NCI-H2196 treated with DMSO at 0.1 percent for 48 hours (cell line): ENCODE data around the gene TTLL8.

Source experiments
- DNase-seq: peaks from one replicate; lab custom pipeline; 2025; ENCODE audit not compliant: unreplicated experiment; lab: John Stamatoyannopoulos, UW

The TTLL8 gene

DNA sequence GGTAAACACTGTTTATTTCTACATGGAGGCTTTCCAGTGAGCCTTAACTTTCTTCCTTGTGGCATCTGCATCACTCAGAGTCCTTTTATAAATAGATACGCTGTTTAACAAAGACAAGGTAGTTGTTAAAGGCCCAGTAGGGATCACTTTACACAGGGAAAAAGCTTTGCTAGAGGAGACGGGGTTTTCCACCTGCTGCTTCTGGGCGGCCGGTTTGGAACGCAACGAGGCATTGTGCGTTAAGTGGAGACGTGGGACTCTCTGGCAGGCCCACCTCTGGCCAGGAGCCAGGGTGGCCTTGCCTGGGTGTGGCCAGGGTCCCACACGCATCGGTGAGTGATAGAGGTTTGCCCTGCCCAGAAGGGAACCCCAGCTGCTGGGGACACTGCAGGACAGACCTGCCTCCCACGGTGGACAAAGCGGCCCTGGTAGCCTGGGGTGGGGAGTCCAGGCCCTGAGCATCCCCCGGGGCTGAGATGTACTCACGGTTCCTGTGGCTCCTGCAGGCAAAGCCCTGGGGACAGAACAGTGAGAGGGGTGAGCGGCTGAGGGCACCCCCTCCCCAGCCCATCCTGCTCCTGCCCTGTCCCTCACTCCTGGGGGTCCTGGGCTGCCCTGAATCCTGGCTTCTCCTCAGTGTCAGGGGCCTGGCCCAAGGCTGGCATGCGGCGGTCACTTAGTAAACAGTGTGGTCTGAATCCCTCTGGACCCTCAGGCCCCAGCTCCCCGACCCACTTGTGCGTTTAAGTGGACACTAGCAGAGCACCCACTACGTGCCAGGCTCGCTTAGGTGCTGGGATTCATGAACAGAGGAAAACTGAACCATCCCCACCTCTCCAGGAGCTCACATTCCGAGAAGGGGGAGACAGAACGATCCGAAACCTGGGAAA lies 49.7 kb downstream of the TTLL8 start:
- peak; percentile 21 for DNase-seq

GRCh38 chr22:50007057-50007511 lies 51.0 kb downstream of the TTLL8 start:
- no peak for DNase-seq

- no peak for DNase-seq
These were observed 53.2 kb downstream of the TTLL8 start for GRCh38 chr22:50004918-50005317.

DNA sequence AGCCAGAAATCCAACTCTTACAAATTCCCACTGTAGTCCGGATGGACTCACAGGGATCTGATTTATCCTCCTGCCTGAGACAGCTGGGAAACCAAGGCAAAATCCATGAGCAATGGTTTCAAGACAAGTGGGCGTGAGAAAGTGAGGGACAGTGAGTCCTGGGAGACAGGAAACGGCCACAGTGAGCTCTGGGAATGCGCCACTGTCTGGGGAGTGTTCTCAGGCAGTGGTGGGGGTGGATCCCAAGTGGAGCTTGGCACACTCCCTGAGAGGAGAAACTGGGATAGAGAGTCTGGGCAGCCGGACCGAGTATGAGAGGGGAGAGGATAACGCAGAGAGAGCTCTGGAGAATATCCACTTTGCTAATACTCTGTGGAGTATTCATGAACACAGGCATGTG lies 55.3 kb downstream of the TTLL8 start:
- no peak for DNase-seq

DNA sequence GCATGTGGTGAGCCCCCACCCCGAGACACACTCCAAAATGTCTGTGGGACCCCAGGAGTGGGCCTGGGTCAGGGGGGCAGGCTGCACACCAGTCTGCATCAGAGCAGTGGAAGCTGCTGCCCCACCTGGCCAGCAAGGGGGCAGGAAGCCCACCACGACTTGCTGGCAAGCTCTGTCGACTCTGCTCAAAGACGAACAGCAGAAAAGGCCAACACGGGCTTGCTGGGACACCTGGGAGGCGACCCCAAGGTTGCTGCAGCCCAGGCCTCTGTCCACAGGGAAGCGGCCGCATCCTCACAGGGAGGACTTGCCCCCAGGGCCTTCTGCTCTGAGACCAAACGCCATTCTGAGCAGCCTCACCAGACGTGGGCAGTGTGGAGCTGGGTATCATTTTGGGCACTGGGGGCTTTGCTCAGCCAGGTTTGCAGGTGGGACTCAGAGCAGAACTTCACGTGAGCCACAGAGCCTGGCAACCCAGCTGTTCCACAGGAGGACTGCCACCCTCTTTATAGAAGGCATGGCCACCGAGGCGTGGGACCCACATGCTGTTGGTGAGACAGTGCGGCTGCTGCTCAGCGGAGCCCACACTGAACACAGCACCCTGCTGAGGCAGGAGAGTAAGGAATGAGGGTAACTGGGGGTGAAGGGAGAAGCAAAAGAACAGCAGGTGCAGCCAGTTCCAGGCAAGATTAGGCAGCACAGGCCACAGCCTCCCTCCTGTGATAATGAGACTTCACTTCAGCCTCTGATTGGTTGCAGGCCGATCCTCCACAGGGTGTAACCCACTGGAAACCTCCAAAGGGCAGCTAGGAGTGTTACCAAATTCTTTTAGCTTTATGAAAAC lies 56.5 kb downstream of the TTLL8 start:
- no peak for DNase-seq

DNA sequence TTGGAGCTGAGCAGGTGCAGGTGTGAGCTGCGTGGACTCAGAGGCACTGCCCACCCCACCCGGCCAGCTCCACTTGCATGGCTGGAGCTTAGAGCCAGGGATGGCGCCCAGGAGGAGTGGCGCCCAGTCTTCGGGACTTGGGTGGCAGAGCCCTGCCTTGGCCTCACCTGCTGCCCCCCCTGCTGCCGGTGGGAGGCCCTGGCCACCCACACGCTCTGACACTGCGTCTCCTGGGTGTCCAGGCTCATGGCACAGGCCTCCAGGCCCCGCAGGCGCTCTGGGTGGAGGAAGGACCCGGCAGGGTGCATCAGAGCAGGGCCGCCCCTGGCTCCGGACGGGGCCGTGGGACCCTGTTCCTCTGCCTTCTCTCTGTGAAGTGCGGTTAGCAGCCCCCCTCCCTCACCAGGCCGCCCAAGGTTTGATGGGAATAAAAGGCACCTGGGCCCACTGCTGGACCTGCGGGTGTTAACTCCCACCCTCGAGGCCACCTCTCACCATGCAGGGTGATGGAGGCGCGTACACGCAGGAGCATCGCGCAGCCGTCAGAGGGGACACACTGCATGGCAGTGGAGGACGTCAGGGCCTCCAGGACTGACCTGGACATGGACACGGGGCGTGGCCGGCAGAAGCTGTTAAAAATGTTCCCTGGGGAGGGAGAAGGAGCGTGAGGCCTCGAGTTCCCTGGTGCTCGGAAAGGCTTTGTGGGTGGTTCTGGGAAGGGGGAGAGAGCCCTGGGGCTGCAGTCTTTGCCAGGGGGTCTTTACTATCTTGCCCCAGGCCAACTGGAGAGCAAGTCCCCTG lies 57.3 kb downstream of the TTLL8 start:
- DNase-seq: no peak

DNA sequence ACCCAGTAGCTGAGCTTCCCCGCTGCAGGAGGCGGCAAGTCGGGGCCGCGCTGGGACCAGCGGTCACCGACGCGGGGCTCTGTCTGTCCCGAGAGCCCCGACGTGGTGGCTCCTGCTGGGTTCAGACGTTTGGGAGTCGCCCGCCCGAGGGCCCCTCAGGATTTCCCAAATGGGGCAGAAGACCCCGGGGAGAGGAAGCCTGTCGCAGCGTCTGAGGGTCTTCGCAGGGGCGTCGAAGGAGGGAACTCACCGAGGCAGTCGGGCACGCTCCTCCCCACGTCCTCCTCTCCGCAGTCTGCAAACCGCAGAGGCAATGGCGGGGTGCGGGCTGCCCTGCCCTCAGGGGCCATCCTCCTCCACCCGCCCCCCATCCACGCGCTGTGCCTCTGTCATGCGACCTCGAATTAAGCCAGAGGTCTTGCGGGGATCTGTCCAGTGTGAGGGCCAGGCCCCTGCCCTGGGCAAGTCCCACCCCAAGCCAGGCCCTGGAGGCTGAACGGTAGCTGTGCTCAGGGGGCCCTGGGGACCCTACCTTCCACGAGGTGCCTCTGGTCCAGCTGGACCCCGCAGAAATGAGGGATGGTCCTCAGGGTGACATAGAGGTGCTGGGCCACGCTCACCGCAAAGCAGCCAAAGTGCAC lies 58.0 kb downstream of the TTLL8 start:
- no peak for DNase-seq

DNA sequence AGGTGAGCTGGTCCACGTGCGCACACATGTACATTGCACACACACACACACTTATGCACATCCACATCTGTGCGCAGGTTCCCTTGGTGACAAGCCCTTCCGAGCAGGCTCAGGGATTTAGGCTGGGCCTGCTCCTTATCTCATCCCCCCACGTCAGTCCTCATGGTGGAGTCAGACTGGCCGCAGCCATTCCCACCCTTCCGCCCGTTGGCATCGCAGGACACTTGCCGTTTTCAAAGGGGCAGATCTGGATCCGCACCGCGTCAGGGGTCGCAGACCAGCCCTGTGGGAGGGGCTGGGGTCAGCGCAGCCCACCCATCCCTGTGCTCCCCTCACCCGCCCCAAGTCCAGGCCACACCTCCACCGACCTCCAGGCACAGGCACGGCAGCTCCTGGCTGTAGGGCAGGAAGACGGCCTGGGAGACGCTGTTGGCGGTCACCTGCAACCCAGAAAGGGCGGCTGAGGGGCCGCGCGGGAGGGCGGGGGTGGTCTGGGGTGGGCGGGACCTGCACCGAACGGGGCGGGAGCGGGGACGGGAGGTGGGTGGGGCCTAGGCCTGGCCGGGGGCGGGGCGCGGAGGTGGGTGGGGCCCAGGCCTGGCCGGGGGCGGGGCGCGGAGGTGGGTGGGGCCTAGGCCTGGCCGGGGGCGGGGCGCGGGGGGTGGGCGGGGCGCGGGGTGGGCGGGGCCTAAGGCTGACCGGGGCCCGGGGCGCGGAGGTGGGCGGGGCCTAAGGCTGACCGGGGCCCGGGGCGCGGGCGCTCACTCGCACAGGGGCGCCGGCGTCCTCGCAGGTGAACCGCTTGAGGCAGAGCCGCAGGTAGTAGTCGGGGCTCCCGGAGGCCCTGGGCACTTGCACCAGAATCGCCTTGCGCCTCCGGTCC lies 58.8 kb downstream of the TTLL8 start:
- no peak for DNase-seq

DNA sequence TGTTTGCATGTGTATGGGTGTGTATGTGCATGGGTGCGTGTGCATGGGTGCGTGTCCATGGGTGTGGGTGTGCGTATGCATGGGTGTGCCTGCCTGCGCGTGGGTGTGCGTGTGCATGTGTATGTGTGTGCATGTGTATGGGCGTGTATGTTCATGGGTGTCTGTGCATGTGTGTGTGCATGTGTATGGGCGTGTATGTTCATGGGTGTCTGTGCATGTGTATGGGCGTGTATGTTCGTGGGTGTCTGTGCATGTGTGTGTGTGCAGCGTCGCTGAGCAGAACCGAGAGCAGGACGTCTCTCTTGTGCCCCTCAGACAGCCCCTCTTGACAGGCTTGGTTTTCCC lies 59.4 kb downstream of the TTLL8 start:
- no peak for DNase-seq

GRCh38 chr22:49997932-49998717 lies 60.0 kb downstream of the TTLL8 start:
- DNase-seq: no peak

- no peak for DNase-seq
These were observed 60.9 kb downstream of the TTLL8 start for GRCh38 chr22:49997251-49997599.

DNA sequence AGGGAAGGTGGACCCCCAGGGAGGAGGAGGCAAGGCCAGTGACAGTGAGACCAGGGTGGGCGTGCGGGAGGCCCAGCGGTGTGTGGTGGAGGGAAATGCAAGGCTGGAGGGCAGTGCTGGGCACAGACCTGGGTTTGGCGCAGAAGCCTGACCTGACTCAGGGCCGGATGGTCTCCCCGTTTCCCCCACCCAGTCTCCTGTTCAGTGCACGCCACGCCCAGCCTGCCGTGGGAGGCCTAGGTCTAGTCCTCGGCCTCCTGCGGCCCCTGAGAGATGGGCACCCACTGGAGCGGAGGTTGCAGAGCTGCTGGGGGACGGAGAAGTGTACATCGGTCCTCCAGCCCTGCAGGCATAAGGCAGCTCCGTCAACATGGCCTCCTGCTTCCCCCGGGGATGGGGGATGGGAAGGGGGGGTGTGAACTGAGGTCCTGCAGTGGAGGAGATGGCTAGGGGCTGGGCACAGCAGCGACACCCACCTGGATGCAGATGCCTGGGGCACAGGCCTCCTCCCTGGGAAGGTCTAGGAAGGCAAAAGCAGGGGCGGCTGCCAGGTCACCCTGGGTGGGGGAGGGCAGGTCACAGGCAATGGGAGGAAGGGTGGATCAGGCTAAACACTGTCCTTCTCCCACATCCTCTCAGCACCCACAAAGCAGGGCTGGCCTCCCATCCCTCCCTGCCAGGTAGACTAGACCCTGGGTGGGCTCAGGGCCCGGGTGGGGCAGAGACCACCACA lies 61.4 kb downstream of the TTLL8 start:
- no peak for DNase-seq

- no peak for DNase-seq
These were observed 62.0 kb downstream of the TTLL8 start for GRCh38 chr22:49996119-49996517.

DNA sequence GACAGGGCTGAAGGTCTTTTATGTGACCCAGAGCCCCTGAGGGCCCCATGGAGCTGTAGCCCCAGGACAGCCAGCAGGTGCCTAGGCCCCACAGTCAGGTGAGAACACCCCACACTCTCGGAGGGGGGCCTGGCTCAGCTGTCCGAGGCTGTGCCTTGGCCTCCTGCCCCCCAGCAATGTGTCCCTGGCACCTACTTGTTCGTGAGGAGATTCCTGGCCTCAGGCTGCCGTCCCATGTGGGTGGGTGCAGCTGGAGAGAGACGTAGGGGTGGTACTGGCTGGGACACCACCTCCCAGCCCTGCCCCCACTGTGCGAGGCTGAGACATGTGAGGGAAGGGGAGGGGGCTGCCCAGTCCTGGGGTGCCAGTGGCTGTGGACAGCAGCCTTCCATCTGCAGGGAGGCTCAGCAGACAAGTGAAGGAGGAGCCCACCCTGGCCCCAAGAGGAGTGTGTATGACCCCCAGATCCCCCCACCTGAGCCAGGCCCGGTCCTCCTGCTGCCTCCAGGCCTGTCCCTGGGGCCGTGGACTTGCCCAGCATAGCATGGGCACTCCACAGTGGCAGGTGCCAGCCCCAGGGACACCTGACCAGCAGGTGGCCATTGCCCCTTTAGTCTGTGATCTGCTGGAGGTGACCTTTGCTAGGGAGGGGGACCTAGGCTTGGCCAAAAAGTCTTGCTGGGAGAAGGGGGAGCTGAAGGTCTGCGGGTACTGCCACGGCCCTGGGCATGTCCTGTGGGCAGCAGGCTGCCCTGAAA lies 62.6 kb downstream of the TTLL8 start:
- no peak for DNase-seq

- no peak for DNase-seq
These were observed 63.1 kb downstream of the TTLL8 start for GRCh38 chr22:49995041-49995360.

DNA sequence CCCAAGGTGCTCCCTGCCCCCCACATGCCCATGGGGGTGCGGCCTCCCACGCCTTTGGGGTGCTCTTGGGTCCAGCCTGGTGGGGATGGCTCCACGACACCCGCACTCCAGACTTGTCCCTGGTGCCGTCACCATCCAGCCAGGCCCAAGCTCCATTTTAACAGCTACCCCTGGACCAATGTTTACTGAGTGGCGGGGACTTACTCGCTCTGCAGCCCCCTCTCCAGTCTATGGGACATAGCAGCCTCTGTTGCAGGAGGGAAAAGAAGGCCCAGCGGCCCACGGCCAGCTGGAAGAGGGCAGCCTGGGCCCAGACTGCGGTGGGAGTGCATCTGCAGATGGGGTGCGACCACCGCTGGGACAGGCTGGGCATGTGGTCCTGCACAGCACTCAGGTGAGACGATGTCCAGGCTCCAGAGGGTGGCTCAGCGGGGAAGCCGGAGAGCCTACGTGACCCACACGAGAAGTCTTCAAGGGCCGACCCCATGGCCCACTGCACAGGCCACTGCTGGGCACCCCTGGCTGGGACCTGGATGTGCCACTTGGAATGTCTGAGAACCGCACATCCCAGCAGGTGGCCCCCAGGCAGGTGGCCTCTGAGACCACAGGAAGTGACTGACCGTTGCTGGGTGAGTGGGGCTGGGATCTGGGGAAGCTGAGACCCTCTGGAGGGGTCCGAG lies 63.6 kb downstream of the TTLL8 start:
- DNase-seq: no peak

DNA sequence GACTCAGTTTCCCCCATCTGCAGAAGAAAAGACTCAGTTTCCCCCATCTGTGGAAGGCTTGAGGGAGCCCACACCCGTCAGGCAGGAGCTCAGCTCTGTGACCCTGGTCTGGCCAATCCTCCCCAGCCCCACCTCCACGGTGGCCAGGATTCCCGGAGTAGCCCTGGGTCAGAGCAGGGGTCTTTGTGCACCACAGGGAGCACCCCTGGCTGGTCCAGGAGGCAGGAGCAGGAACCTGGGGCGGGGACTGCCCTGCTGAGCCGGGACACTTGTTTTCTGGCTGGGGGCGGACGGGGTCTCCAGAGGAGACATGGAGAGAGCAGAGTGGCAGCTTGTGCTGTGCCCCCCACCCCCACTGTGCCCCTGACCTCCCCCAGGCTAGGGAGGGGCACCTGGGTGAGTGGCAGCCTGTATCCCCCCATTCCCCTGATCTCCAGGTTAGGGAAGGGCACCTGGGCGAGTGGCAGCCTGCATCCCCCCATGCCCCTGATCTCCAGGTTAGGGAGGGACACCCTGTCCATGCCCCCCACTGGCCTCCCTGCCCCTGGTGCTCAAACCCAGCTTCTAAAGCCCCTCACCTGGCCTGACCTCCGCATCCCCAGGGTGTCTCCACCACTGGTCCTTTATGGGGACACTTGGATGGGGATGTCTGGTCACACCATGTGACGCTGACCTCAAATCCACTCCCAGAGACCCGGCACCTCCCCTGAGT lies 64.3 kb downstream of the TTLL8 start:
- no peak for DNase-seq
